Measurements from ENCODE around the gene AGAP1.

Gene AGAP1

DNA sequence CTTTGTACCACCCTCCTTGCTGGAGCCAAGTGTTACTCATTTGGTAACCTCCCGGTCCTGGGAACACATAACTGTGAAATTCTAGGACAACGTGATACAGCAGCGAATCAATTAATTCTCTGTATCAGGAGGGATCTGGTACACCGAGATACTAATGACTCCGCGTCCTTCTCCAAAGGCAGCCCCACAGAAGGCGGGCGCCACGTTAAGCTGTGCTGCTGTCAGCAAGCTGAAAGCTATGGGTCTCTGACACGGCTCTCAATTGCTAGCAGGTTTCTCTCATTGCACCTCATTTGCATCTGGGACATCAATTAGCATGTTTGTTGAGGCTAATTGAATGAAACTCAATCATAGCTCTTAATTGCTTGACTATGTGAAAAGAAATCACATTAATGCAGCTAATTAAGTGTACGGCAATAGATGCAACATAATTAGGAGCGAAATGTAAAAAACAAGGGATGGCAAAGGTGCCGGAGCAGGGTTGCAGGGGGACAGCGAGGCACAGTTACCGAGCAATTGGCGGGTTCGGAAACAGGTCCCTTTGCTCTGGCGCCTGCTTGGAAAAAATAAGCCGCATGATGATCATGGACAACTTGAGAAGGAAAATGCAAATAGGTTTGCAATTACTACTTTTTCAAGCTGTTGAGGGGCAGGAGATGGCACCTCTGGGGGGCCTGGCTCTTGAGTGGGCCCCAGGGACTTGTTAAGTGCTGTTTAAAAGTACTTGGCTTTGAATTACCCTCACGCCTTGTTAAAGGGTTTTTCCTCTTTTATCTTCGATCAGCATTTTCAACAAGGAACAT is 410.1 kb downstream of the AGAP1 start:
- no peak for DNase-seq

DNA sequence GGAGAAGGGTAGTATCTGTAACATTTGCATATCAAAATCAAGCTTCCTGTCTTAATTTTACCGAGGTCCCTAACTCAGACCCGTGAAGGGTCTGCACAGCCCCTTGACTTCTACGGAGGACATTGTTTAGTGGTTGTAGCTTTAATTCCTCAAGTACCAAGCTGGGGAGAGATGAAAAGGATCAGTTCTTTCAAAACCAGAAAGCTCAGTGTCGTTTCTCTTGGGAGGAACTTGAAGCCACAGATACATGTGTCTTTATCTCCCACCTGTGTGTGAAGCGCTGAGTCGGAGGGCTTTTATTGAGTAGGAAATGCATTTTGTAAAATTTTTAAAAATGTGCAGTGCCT is 410.7 kb downstream of the AGAP1 start:
- no peak for DNase-seq

DNA sequence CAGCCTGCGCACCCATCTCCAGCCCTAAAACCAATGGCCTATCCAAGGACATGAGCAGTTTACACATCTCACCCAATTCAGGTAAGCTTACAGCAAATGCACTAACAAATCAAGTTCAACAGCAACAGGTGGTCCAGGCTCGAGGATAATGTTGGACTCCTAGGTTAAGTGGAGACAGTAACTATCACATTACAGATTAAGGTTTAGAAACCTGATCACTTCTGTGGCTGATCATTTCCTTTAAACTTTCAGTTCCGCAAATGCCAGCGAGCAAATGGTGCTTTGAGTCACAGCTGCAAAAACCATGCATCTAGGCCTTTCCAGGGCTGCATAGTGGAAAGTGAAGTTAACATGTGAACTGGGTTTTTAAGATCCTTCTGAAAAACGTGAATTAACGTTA is 415.0 kb downstream of the AGAP1 start:
- DNase-seq: no peak

DNA sequence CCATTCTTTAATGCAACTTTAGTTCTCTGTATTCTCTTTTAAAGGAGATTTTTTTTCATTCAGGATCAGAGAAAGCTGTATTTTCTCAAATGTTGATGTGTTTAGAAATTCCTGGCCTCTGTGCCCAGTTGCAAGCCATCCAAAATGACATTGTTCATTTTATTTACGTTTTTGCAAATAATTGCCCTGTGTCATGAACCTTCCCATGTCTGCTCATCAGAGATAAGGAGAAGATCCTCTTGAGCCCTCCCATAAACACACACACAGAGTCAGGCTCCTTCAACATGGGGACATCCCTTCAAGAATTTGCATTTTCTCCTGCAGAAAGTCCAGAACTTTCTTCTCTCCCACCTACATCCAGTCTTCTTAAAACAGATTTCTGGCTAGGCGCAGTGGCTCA is 415.5 kb downstream of the AGAP1 start:
- DNase-seq: no peak

DNA sequence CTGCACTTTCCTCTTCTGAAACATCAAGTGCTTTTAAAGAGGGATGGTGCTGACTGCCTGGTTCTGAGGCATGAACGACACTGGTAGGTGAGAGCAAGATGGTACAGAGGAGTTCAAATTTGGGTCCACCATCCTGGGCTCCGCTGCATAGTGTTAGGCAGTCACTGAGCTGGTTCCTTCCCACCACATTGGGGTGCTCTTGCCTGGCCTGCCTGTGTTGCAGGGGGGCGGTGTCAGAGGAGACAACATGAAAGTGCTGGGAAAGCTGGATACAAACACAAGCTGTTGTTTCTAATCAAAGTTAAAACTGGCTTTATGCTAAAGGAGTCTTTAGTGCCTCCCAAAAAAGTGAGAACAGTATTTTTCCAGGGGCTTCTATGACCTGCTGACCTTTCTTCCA is 416.2 kb downstream of the AGAP1 start:
- DNase-seq: no peak

DNA sequence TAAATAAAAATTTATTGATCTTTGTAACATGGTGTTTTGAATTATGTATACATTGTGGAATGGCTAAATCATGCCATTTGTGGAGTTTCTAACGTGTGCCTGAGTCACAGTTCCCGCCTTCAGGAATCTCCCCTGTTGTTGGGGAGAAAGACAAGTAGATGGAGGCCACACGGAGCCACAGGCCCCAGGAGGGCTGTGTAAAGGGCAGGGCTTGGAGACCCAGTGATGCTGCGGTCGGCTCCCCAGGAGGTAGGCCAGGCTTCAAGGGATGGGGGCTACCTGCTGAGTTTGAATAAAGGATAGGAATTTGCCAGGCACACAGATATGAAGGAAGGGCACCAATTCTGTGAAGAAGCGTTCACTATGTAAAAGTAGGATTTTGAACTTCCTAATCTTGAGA is 417.3 kb downstream of the AGAP1 start:
- DNase-seq: no peak

DNA sequence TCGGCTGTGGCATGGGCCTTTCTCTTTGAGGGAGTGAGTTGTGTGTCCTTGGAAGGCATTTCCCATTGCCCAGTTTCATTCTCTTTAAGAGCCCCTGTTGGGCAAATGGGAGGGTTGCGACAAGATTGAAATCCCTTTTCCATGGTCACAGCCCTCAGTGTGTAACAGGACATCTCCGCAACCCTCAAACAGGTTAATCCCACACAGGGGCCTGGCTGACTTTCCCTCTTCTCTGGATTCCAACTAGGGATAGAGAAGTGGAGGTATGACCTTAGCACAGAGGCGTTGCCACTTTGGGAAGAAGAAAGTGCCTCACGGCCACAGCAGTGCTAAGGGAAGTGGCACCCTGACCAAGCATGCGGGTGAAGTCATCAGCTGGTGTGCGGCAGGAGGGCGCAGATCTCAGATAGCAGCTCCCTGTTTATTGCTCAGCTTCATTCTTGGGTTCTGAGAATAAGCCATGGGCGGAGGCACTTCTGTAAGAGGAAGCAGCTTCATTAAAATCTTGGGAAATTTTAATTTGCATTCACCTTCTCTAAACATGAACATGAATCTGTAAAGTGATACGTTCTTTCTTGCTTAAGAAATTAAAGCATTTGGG is 417.9 kb downstream of the AGAP1 start:
- no peak for DNase-seq

DNA sequence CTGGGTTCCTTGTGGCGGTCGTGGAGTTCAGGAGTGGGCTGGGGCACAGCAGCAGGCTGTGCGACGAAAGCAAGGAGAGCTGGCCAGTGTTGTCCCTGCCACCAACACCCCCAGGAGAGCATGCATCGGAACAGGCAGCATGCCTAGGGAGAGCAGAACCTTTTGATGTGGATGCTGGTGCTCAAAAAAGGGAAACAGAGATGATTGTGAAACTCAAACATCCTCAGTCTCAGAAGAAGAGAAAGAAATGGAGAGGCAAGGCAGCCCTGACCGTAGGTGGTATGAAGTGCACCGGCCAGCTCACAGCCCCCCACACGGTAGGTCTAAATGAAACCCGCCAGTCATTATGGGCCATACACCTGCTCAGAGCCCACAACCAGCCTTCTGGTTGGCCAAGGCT is 420.9 kb downstream of the AGAP1 start:
- no peak for DNase-seq

DNA sequence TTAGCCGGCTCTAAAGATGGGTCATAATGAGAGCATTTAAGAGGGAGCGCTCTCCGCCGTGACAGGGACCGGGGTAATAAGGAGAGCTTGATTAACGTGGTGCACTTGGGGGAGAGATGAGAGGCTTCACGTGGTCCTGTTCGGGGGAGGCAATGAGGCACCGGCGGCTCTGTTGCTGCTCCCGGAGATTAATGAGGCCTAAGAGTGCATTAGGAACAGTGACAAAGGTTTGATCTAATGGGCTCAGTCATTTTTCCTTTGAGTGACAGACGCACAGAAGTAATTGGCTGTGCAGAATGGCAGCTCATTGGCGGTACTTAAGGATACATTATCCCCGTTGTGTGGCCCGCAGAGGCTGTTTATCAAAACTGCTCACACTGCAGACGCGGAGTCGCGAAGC is 423.7 kb downstream of the AGAP1 start:
- DNase-seq: no peak

DNA sequence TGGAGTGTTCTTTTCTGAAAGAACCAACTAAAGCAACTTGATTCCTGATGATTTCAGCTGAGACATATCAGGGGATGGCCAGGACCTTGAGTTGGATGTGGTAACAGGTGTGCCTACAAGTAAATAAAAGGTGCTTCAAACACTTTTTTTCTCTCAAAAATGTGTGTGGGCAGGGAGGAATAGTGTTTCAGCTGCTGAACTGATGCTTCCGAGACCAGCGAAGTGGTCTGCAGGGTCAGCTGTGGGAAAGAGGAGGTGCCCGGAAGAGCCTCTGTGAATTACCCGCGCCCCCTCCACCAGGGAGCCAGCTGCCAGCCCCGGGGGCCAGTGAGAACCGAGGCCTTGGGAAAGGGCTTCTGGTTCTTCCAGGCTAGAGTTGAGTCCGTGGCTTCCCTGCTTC is 425.0 kb downstream of the AGAP1 start:
- DNase-seq: no peak

DNA sequence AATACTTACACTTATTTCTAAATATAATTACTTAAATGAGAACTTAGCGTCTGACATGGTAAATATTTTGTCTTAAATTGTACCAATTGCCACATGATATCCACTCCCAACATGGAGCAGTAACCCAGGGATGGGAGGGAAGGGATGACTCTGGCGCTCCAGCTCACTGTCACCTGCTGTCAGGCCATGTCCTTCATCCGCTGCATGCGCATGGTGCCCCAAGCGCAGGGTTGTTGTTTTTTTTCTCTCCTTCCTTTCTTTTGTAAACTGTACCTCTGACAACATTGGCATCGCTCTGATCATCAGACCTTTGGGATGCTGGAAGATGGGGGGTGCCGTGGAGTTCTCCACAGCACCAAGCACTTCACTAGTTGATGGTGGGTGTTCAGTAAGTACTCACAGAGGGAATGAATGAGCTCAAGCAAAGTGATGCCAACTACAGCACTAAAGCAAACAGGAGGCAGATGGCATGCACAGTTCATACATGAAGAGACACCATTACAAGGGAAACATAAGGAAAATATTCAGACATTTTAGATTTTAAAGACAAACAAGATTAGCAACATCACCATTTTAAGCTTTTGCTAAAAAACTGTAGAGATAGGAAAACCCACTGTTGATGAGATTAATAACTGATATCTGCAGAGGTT is 426.5 kb downstream of the AGAP1 start:
- DNase-seq: no peak

DNA sequence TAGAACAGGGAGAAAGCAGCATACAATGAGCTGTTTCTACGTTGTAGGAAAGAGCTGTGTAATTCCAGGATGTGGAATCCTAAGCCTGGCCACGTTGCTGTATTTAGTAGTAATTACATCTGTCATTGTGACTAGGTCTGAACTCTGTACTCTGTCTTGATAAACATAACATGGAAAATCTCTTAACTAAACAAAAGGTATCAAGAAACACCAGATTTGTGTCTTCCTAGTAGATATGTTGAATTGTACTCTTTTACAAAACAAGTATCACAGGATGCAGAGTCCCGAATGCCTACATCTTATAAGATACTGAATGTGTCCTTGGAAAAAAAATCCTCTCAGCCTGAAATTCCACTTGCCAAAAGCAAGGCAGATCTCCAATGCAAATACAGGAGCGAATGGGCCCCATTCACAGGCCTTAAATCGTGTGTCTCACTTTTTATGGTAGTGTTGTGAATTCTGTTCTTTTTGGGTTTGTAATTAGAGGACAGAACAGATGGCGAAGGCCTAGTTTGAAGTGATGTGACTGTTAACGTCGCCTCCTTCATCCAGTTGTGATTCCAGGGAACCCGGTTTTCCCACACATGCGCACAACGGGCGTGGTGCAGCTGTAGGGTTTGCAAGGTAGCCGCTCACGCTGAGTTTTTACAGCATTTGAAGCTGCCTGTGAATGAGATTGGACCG is 427.8 kb downstream of the AGAP1 start:
- DNase-seq: no peak

DNA sequence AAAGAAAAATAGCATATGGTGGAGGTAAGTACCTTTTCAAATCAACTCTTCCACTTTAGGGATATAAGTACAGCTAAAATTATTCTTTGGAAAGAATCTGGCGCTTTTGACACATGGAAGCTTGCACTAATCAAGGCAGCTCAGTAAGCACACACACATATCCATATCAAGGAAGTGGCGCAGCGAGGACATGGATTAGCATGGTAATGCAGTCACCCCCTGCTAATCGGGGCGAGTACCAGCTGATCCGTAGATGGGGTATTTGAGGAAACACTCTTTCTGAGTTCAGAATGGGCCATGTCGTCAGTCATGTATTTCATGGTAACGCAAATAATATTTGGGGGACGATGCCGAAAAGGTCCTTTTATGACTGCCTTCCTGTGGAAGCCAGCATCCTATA is 429.0 kb downstream of the AGAP1 start:
- no peak for DNase-seq

DNA sequence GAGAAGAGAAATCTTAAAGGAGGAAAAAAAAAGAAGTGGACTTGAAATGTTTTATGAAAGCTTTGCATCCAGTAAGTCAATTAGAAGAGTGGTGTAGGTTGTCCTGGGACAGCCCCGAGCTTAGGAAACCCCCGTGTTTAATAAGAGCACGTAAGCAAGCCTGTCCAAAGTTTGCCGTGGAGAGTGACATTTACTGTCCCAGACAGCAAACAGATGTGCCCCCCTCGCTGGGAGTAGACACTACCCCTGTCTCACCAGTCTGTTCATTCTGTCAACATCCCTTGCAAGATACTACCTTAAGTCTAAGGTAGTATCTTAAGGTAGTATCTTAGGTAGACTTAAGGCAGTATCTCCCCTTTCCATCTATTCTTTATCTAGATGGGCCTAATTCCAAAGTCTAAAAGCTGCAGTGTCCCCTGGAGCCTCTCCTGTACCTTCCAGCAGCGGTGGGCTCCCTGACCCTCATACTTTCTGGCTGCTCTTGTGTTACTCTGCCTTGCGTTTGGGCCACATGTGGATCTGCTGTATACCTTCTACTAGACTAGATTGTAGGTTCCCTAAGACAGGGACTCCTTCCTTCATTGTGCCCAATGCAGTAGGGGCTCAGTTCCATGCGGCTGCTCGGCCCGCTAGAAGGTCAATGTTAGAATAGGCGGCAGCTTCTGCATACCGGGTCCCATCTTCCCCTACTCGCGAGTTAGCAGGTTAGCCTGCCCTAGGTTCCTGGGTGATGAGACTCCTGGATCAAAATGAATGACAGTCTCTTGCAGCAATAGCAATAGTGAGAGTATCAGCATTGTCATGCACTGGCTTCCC is 430.2 kb downstream of the AGAP1 start:
- DNase-seq: no peak

DNA sequence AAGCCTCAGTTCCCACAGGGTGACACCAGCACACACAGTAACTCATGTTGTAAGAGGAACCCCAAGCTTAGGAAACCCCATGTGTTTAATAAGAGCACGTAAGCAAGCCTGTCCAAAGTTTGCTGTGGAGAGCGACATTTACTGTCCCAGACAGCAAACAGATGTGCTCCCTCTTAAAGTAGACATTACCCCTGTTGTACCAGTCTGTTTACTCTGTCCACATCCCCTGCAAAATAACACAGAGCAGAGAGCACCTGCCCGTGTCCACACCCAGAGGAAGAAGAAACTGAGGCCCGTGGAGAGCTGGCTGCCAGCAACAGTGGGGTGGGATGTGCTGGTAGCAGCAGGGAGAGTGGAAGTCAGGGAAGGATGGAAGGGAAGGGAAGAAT is 430.8 kb downstream of the AGAP1 start:
- DNase-seq: no peak

DNA sequence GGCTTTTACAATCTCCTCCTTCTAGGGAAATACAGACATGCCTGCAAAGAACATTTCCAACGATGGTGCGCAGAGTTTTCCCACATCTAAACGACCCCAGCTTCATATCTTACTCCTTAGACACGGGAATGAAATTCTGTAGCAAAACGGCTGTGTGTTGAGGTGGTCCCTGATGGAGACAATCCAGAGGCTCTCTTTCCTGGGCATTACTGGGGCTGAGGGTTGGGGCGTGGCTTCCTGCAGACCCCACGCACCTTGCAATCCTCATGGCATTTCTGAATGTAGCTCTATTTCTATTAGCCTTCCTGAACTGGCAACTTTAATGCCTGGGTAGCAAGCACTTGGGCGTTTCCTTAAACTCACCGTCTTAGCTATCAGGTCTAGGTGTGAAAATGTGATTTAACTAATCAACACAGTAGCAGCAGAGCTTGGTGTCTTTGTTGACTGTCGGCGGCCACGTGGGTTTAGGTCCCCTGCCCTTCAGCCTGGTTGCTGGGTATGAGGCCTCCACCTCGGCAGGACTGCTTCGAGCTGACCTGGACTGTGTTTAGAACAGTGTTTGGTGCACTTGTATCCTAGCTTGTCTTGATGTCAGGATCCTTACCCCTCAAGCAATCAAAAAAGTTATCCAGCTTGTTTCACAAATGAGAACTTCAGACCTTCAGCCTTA is 431.5 kb downstream of the AGAP1 start:
- DNase-seq: no peak

DNA sequence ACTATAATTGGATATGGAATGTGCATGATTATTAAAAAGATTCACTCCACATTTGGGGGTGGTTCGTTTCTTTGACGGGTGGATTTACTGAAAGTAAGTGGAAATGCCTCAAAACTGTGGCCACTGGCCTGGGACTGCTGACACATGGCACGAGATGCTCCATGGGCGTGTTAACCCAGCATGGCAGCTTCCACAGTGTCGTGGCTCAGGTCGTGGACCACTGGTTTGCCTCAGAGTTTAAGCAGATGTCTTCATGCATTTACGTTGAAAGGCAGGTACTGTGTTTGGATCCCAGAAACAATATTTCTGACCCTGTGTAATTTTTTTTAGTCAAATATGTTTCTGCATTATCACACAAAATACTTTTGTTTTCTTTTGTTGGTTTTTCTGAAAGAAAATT is 432.4 kb downstream of the AGAP1 start:
- DNase-seq: no peak

DNA sequence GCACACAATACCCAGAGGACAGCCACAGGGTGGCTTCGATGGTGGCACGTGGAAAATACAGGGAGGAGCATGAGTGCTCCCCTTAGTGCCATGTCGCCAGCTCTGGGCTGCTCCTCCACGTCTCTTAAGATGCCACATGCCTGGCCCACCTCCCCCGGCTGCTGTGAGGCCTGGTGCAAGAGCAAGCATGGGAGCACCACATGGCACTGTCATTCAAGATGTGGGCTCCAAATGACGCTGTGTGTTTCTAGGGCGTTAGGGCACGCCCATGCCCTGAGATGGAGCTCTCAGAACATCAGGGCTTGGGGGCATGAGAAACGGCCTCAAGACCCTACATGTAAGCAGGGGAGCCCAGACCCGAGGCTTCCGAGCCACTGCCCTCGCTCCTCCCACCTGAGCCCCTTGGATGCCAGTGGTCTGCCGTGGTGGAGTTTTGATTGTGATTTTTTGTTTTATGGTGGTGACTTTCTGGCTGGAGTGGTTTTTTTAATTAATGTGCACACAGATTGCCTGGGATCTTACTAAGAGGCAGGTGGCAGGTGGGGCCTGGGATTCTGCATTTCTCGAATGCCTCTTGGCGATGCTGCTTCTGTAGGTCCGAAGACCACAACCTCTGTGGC is 435.0 kb downstream of the AGAP1 start:
- no peak for DNase-seq

DNA sequence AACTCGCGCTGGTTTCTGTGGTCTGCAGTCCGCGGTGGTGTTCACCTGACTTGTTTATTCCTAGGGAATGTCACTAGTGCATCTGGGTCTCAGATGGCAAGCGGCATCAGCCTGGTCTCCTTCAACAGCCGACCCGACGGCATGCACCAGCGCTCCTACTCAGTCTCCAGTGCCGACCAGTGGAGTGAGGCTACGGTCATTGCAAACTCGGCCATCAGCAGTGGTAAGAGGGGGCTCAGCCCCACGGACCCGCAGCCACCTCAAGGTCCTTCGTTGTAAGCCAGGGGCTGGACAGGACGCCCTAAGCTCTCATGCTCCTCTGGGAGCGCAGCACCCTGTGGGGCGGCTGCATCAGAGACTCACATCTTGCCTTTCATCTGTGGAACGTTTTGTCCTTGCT is 436.9 kb downstream of the AGAP1 start:
- no peak for DNase-seq

DNA sequence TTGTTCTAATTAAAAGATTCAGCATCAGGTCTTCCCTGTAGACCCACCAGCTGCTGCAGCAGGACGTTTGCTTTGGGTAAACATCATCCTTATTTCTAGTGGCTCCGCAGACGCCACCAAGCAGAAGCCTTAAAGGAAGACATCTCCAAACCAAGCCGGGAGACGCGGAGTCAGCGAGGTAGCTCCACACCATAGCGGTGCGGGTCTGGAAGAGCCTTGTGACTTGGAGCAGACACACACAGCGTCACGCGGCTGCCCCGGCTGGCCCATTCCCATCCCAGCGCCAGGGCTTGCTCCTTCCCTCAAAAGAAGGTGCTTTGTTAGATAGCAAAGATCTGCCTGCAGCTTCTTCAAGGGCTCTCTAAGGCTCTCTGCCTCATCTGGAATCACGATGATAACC is 437.8 kb downstream of the AGAP1 start:
- no peak for DNase-seq

DNA sequence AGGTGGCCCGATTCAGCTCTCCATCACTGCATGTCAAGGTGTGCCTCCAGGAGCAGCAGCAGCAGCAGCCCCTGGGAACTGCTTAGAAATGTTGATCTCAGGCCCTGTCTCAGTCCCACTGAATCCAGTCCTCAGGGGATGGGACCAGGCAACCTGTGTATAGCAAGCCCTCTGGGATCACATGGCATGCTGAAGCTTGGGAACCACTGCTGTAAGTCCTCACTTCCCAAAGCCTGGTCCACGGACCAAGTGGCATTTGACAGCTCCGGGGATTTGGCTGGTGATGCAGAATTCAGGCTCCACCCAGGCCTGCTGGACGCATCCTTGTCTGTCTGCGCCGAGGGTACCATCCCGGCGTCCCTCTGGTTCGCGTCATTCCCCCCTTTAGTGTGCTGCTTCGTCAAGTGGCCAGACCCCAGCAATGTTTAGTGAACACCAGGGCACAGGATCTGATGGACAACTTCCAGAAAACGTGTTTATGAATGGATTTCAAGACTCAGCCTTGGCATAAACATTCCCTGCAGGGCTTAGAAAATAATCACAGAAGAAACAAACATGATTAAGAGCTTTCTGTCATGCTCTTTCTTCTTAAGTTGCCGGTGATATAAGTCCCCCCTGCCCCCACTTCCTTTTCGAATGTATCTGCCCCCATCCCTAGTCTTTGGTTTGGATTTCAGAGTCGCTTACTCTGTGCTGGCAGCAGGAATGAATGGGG is 440.4 kb downstream of the AGAP1 start:
- no peak for DNase-seq
